Measurements from ENCODE around the gene SDCCAG8. TPM values are rescaled to one million over a fixed set of nuclear protein-coding genes. Genes with fewer than 3 reads are reported as not detected.

The SDCCAG8 gene
- total RNA-seq, 2 donors from 2014 or later, result 25.7 to 36.9 TPM

DNA sequence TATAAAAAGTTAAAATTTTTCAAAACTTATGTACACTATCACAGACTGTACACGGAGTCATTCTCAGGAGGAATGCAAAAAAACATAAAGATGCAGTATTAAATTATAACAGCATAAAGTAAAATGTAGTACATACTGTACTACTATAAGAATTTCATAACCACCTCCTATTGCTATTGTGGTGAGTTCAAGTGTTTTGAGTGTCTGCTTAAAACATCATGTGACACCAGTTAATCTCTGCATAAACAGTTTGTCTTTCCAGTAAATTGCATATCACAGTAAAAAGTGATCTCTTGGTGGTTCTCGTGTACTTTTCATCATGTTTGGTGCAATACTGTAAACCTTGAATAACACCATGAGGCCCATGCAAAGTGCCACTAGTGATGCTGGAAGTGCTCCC is 45.2 kb downstream of the SDCCAG8 start:
- H3K9me3 ChIP-seq (ENCODE audit: control insufficient read depth, low read length, poor library complexity, severe bottlenecking), result no peaks in the 10 kb centered on the region
- no peaks in the 10 kb centered on the region for H3K27me3 Mint-ChIP-seq
- DNase-seq (no peak), ATAC-seq (no peak)
- H3K27ac Mint-ChIP-seq, result no peak overlapping the region
- peaks cover 10% of the 10 kb centered on the region for H3K36me3 Mint-ChIP-seq (ENCODE audit: low read depth)
- no peak overlapping the region for H3K4me3 Mint-ChIP-seq
- no peaks in the 10 kb centered on the region for H3K4me1 Mint-ChIP-seq

DNA sequence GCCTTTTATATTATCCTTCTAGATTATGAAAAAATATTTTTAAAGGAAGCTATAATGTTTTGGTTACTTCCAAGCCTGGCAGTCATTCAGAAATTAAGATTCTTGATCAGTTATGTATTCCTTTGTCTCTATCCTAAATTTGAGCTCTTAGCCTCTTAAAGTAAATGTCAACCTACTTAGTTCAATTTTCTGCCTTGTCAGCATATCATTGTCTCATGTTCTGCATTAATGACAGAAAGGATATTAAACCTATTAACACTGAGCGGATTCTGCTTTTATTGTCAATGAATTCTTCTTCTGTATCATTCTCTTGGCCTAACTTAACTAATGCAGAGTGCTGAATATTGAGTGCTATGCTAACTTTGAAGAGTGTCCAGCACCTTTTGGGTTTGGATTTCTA is 56.0 kb downstream of the SDCCAG8 start:
- ATAC-seq, result no peak
- no peak overlapping the region for H3K4me3 Mint-ChIP-seq
- H3K27me3 Mint-ChIP-seq, result no peaks in the 10 kb centered on the region
- no peak for DNase-seq
- peaks cover 10% of the 10 kb centered on the region for H3K36me3 Mint-ChIP-seq (ENCODE audit: low read depth)
- H3K9me3 ChIP-seq (ENCODE audit: control insufficient read depth, low read length, poor library complexity, severe bottlenecking), result no peaks in the 10 kb centered on the region
- H3K4me1 Mint-ChIP-seq, result peaks cover 5% of the 10 kb centered on the region
- no peak overlapping the region for H3K27ac Mint-ChIP-seq

DNA sequence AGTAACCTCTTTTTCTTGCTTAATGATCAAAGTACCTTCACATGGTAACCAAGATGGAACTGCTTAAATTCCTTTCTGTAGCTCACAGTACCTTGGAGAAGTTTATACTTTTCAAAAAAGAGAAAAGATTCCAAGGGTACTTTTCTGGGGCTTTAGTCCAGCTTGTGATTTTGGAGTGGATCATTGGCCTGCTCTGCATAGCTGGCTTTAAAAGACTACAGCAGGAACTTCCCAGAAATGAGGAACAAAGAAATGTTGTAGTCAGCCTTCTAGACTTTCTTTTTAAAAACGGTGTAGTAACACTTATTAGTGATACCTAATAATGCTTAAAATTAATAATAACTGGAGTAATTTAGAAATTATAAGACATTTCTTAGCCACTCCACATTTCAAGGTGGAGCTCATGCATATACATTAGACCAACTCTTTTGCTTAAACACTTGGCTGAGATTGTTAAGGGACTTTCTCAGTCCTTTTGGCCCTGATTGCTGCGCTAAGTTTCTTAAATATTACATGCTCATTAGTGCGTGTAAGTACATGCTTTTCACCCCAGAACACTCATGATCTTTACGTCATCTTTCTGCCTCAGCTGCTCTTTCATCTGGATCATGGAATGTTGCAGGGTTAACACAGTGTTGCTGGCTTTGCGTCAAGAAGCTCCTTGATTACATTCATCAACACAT is 57.3 kb downstream of the SDCCAG8 start:
- peaks cover 5% of the 10 kb centered on the region for H3K4me1 Mint-ChIP-seq
- peaks cover 12% of the 10 kb centered on the region for H3K36me3 Mint-ChIP-seq (ENCODE audit: low read depth)
- ATAC-seq (no peak), DNase-seq (no peak)
- no peaks in the 10 kb centered on the region for H3K27me3 Mint-ChIP-seq
- no peaks in the 10 kb centered on the region for H3K9me3 ChIP-seq (ENCODE audit: control insufficient read depth, low read length, poor library complexity, severe bottlenecking)
- no peak overlapping the region for H3K4me3 Mint-ChIP-seq
- H3K27ac Mint-ChIP-seq, result no peak overlapping the region

DNA sequence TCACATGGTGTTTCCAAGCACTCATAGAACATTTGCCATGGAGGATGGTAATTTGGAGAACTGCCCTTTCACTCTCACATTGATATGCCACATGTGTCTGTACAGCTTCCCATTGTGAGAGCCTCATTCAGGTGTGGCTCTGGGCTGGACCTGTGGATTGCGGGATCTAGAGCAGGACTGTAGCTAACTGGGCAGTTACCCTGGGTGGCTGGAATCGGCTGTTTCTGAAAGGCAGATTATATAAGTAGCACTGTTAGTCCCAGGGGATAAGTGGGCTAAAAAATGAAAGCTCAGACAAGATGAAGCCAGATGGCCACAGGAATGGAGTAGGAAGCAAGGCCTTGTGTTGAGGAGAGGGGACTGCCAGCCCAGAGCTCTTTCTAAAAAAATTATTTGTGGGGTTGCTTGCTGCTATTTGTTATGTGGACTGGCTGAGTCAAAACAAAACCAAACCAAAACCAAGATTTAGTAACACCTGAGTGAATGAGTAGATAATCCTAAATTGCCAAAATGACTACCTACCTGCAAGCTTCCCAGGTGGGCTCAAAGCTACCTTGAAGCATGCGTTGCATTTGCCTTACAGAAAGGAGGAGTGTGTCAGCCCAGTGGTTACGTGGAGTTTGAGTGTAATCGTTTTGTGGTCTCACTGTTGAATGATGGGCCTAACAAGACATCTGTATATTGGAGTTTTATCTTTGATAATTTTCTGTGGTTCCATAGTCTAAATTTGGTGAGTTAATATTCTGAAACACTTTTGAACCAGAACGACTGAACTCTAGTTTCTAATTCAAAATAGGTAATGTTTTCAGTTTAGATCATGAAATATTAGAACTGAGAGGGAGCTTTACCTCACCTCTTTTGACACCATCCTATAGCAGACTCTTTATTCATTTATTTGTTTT is 58.0 kb downstream of the SDCCAG8 start:
- no peaks in the 10 kb centered on the region for H3K9me3 ChIP-seq (ENCODE audit: control insufficient read depth, low read length, poor library complexity, severe bottlenecking)
- DNase-seq (no peak), ATAC-seq (no peak)
- H3K36me3 Mint-ChIP-seq (ENCODE audit: low read depth), result peaks cover 11% of the 10 kb centered on the region
- H3K27me3 Mint-ChIP-seq, result no peaks in the 10 kb centered on the region
- H3K4me1 Mint-ChIP-seq, result peaks cover 5% of the 10 kb centered on the region
- H3K4me3 Mint-ChIP-seq, result no peak overlapping the region
- H3K27ac Mint-ChIP-seq, result no peak overlapping the region

DNA sequence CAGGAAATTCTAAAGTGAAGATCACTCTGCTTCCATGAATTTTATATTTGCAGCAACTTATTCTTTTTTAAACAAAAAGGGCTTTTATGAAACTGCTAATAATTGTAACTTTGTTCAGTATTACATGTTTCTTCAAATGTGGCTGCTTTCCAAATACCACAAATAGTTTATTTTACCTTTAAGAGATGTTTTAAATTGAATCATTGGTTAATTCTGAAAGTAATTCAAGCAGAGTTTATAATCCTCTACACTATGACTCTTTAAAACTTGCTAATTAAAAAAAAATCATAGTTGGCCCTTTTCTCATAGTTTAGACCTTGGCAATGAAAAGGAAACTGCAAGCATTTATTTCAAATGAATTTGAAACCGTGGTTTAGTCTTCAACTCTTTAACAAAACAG is 59.6 kb downstream of the SDCCAG8 start:
- ATAC-seq, result no peak
- peaks cover 10% of the 10 kb centered on the region for H3K36me3 Mint-ChIP-seq (ENCODE audit: low read depth)
- no peak for DNase-seq
- no peak overlapping the region for H3K4me3 Mint-ChIP-seq
- no peaks in the 10 kb centered on the region for H3K27me3 Mint-ChIP-seq
- H3K9me3 ChIP-seq (ENCODE audit: control insufficient read depth, low read length, poor library complexity, severe bottlenecking), result no peaks in the 10 kb centered on the region
- peaks cover 8% of the 10 kb centered on the region for H3K4me1 Mint-ChIP-seq
- H3K27ac Mint-ChIP-seq, result no peak overlapping the region

DNA sequence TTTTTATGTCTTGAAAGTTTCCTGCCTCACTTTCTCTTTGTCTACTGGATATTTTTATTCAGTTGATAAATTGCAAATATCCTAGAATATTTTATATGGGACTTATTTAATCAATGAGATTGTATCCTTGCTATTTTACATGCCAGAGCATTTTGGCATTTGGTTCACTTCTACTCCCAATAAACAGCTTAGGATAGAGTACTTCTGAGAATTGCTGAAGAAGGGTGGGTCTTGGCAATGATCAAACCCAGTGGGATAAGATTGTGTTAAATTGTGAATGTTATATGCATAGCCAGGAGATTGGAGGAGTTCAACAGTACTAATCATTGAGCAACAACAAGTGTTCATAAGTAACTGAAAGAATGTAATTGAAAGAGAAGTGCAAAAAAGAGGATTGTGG is 60.1 kb downstream of the SDCCAG8 start:
- peaks cover 8% of the 10 kb centered on the region for H3K4me1 Mint-ChIP-seq

DNA sequence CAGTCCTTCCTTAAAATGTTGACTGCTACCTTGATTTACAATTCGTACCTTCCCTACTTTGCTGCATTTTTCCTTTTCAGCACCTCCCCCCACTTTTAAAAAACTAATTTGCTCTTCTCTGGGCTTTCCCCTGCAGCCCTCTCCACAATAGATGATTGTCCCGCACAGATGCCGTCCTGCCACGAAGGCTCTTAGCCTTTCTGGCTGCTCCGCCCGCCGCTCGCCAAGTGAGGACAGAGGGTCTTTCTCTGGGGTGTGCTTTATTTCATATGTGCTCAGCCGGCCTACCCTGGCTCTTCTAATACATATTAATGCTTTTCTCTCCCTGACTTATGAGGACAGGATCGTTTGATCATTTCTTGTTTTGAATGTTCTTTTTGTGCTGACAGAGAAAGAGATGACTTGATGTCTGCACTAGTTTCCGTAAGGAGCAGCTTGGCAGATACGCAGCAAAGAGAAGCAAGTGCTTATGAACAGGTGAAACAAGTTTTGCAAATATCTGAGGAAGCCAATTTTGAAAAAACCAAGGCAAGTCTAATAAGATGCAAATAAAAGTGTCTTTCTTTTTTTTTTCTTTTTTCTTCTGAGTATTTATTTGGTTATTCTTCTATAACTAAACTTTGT is 60.6 kb downstream of the SDCCAG8 start:
- peak overlapping the region; percentile 68 for H3K27ac Mint-ChIP-seq
- H3K9me3 ChIP-seq (ENCODE audit: control insufficient read depth, low read length, poor library complexity, severe bottlenecking), result no peaks in the 10 kb centered on the region
- no peaks in the 10 kb centered on the region for H3K27me3 Mint-ChIP-seq
- H3K36me3 Mint-ChIP-seq (ENCODE audit: low read depth), result peaks cover 10% of the 10 kb centered on the region
- DNase-seq (no peak), ATAC-seq (no peak)
- H3K4me3 Mint-ChIP-seq, result no peak overlapping the region
- H3K4me1 Mint-ChIP-seq, result peaks cover 8% of the 10 kb centered on the region

More for the DNA sequence above, 60.1 kb downstream of the SDCCAG8 start:
- no peaks in the 10 kb centered on the region for H3K9me3 ChIP-seq (ENCODE audit: control insufficient read depth, low read length, poor library complexity, severe bottlenecking)
- Mint-ChIP-seq H3K4me3 (no peak overlapping the region), H3K36me3 (ENCODE audit: low read depth) (peaks cover 10% of the 10 kb centered on the region), H3K27me3 (no peaks in the 10 kb centered on the region), H3K27ac (peak overlapping the region; percentile 68)
- ATAC-seq, result no peak
- no peak for DNase-seq

DNA sequence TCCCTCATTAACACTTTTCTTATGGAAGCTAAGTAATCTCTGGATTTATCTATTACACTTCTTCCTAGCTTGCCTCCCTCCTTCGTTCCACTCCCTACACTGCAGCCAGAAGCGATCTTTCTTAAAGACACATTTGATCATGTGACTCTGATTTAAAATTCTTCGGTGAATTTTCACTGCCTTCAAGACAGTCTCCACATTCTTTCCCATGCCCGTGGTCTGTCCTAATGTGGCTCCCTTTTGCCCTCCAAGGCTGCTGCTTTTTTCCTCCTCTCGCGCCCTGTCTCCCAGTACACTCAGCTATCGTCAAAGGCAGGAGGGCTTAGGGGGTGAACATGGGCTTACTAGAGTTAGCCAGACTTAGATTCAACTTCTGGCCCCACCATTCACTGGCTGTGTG is 64.4 kb downstream of the SDCCAG8 start:
- no peak for ATAC-seq
- peaks cover 9% of the 10 kb centered on the region for H3K36me3 Mint-ChIP-seq (ENCODE audit: low read depth)
- H3K9me3 ChIP-seq (ENCODE audit: control insufficient read depth, low read length, poor library complexity, severe bottlenecking), result no peaks in the 10 kb centered on the region
- peaks cover 11% of the 10 kb centered on the region for H3K4me1 Mint-ChIP-seq
- no peaks in the 10 kb centered on the region for H3K27me3 Mint-ChIP-seq
- no peak overlapping the region for H3K27ac Mint-ChIP-seq
- no peak for DNase-seq
- no peak overlapping the region for H3K4me3 Mint-ChIP-seq

DNA sequence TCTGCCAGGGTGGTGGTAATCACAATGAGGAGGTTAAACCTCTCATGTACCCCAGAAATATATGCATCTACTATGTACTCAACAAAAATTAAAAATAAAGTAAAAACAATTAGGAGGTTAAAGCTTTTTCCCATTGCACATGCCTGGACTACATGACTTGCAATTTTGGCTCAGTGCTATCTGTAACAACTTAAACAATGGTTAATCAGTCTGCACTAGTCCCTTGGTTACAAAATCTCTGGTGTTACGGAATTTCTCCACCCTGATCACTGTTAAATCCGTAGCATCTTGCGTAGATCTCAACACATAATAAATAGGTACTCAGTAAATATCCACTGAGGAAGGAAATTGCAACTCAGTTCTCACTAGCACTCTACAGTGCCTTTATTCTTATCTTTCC is 66.5 kb downstream of the SDCCAG8 start:
- no peaks in the 10 kb centered on the region for H3K27me3 Mint-ChIP-seq
- peak overlapping the region; percentile 41 for H3K27ac Mint-ChIP-seq
- no peak overlapping the region for H3K4me3 Mint-ChIP-seq
- peaks cover 9% of the 10 kb centered on the region for H3K4me1 Mint-ChIP-seq
- no peaks in the 10 kb centered on the region for H3K9me3 ChIP-seq (ENCODE audit: control insufficient read depth, low read length, poor library complexity, severe bottlenecking)
- no peak for DNase-seq
- peaks cover 5% of the 10 kb centered on the region for H3K36me3 Mint-ChIP-seq (ENCODE audit: low read depth)
- ATAC-seq, result no peak

DNA sequence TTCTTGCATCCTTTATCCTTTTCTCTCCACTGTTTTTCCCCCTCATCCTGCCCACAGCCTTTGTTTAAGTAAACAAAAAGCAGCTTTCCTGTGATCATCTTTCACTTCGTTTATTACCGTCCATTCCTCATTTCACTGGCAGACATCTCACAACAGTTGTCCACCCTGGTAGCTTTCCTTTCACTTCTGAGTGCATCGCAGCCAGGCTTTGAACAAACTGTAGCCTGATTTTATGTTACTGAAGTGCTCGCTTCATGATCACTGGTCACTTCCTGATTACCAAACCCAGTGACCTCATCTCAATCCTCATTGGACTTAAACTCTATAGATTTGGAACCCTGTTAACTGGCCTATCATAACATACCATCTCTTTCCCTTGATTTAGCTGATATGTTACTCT is 67.7 kb downstream of the SDCCAG8 start:
- DNase-seq, result no peak
- peaks cover 9% of the 10 kb centered on the region for H3K4me1 Mint-ChIP-seq
- no peaks in the 10 kb centered on the region for H3K9me3 ChIP-seq (ENCODE audit: control insufficient read depth, low read length, poor library complexity, severe bottlenecking)
- H3K27me3 Mint-ChIP-seq, result no peaks in the 10 kb centered on the region
- H3K4me3 Mint-ChIP-seq, result no peak overlapping the region
- H3K27ac Mint-ChIP-seq, result no peak overlapping the region
- peaks cover 2% of the 10 kb centered on the region for H3K36me3 Mint-ChIP-seq (ENCODE audit: low read depth)
- ATAC-seq, result no peak

DNA sequence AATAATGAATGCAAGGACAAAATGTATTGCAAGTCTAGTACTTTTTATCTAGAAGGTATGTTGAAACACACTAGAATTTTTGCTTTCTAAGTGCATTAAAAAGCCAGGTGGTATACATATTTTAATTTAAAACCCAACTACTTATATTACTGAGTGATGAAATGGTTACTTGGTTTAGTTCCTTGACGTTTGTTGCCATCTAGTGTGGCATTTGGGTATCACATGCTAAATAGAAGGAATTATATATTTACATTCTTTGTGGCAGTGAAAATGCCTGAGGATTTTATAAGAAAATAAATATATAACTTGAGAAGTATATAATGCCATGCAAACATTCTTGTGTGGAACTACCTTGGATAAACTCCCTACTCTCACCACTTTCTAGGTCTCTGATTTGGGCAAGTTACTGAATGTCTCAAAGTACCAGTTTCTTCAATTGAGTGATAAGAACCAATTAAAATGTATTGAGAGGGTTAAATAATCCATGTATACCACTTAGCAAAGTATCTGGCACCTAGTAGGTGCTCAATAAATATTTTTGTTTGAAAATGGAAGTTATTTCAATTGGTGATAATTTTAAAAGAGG is 69.6 kb downstream of the SDCCAG8 start:
- ATAC-seq (peak; percentile 51), DNase-seq (no peak)
- no peaks in the 10 kb centered on the region for H3K27me3 Mint-ChIP-seq
- peaks cover 4% of the 10 kb centered on the region for H3K36me3 Mint-ChIP-seq (ENCODE audit: low read depth)
- no peak overlapping the region for H3K27ac Mint-ChIP-seq
- H3K4me1 Mint-ChIP-seq, result peaks cover 8% of the 10 kb centered on the region
- H3K4me3 Mint-ChIP-seq, result no peak overlapping the region
- H3K9me3 ChIP-seq (ENCODE audit: control insufficient read depth, low read length, poor library complexity, severe bottlenecking), result no peaks in the 10 kb centered on the region

DNA sequence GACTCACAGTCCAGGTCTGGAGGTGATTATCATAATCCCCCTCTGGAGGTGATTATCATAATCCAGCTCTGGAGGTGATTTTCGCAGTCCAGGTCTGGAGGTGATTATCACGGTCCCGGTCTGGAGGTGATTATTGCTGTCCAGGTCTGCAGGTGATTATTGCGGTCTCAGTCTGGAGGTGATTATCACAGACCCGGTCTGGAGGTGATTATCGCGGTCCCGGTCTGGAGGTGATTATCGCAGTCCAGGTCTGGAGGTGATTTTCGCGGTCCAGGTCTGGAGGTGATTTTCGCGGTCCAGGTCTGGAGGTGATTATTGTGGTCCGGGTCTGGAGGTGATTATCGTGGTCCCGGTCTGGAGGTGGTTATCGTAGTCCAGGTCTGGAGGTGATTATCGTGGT is 76.6 kb downstream of the SDCCAG8 start:
- H3K27ac Mint-ChIP-seq, result no peak overlapping the region
- peaks cover 16% of the 10 kb centered on the region for H3K4me1 Mint-ChIP-seq
- ATAC-seq, result no peak
- no peak for DNase-seq
- H3K36me3 Mint-ChIP-seq (ENCODE audit: low read depth), result peaks cover 35% of the 10 kb centered on the region
- no peaks in the 10 kb centered on the region for H3K9me3 ChIP-seq (ENCODE audit: control insufficient read depth, low read length, poor library complexity, severe bottlenecking)
- no peaks in the 10 kb centered on the region for H3K27me3 Mint-ChIP-seq
- no peak overlapping the region for H3K4me3 Mint-ChIP-seq

DNA sequence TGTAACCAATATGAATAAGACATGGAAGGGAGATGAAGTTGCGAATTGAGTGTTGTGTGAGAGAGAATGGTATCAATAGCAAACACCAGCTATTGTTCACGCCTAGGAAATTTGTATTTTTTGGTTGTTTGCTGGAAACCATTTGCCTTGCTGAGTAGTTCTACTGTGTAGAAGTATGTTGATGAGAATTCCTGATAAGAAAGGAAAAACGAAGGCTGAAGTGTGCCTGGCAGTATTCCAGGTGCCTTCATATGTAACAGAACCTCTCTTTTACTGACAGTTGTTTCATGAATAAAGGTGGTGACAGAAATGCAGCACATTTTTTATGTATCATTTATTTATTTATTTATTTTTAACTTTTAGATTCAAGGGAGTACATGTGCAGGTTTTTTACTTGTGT is 79.5 kb downstream of the SDCCAG8 start:
- no peak for ATAC-seq
- no peak for DNase-seq
- H3K4me3 Mint-ChIP-seq, result no peak overlapping the region
- no peaks in the 10 kb centered on the region for H3K9me3 ChIP-seq (ENCODE audit: control insufficient read depth, low read length, poor library complexity, severe bottlenecking)
- no peaks in the 10 kb centered on the region for H3K27me3 Mint-ChIP-seq
- peak overlapping the region; percentile 5 for H3K27ac Mint-ChIP-seq
- peaks cover 16% of the 10 kb centered on the region for H3K4me1 Mint-ChIP-seq
- peaks cover 35% of the 10 kb centered on the region for H3K36me3 Mint-ChIP-seq (ENCODE audit: low read depth)

Measured in T-helper 17 cell (primary cell).